HG03060 (cell line): ENCODE data around the gene ENTPD6.
"Not testable (repeated sequence)": the region's sequence is repeated elsewhere in the genome, so short reads cannot be mapped to it uniquely, and the experiment has no call there.

Experiments used
- ATAC-seq: cut with Tn5 transposase; IDR thresholded peaks from one replicate; pipeline ENCODE4 v1.9.1; 2021; ENCODE audit warnings: low read depth, moderate number of reproducible peaks; ENCODE audit not compliant: unreplicated experiment

ENTPD6 gene

GRCh38 chr20:25221592-25222460 is 26.3 kb downstream of the ENTPD6 start:
- ATAC-seq, result no peak

- ATAC-seq, result no peak
Observed at GRCh38 chr20:25222461-25223178, 27.1 kb downstream of the ENTPD6 start.

GRCh38 chr20:25223179-25223661 is 27.7 kb downstream of the ENTPD6 start:
- no peak for ATAC-seq

- no peak for ATAC-seq
Observed at GRCh38 chr20:25223765-25224720, 28.5 kb downstream of the ENTPD6 start.

GRCh38 chr20:25224941-25225340 is 29.4 kb downstream of the ENTPD6 start:
- no peak for ATAC-seq

GRCh38 chr20:25225642-25226432 is 30.3 kb downstream of the ENTPD6 start:
- ATAC-seq, result no peak

- no peak for ATAC-seq
Observed at GRCh38 chr20:25226433-25227316, 31.2 kb downstream of the ENTPD6 start.

- no peak for ATAC-seq
Observed at GRCh38 chr20:25227317-25227831, 31.9 kb downstream of the ENTPD6 start.

- ATAC-seq, result no peak
Observed at GRCh38 chr20:25229486-25230165, 34.1 kb downstream of the ENTPD6 start.

- ATAC-seq, result no peak
Observed at GRCh38 chr20:25230166-25230831, 34.8 kb downstream of the ENTPD6 start.

- ATAC-seq, result no peak
Observed at GRCh38 chr20:25233016-25233772, 37.7 kb downstream of the ENTPD6 start.

GRCh38 chr20:25234009-25234849 is 38.7 kb downstream of the ENTPD6 start:
- not testable (repeated sequence) for ATAC-seq

- no peak for ATAC-seq
Observed at GRCh38 chr20:25236450-25237304, 41.2 kb downstream of the ENTPD6 start.

- ATAC-seq, result peak; percentile 50
Observed at GRCh38 chr20:25237610-25238318, 42.3 kb downstream of the ENTPD6 start.
